ENCODE measurements around the gene SUB1.

Gene SUB1

GRCh38 chr5:32646061-32646969, 61.0 kb downstream of the SUB1 start:
- DNase-seq: no peak

- DNase-seq: no peak
These were observed 65.7 kb downstream of the SUB1 start for GRCh38 chr5:32651088-32651487.

- no peak for DNase-seq
These were observed 66.3 kb downstream of the SUB1 start for GRCh38 chr5:32651638-32652037.

Measured in NCI-H524 (cell line).